ENCODE data around the gene BLOC1S5.
"Not testable (repeated sequence)": the region's sequence is repeated elsewhere in the genome, so short reads cannot be mapped to it uniquely, and the experiment has no call there.

The BLOC1S5 gene

DNA sequence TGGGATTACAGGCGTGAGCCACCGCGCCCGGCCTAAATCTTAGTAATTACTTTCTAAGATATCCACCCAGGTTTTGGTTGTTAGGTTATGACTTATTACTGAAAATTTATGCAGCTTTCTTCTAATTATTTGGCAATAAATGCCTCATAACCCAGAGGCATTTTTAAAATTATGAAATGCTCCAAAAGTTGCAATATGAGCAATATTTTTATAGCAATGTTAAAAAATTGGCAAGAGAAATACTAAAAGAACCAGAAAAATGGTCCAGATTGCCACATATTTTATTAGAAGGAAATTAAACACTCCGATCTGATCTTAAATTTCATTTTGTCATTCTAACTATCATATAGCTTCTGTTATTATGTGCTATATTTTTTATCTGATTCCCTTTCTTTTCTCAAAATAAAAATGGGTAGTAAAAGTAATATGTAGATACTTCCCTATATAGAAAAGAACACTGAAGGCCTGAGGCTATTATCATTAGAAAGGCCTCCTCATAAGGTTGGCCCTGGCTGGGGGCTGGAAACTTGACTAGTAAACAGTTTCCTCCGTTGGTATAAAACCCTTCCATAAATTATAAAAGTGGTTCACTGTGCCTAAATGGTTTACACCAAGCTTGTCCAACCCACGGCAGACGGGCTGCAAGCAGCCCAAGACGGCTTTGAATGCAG is 22.1 kb downstream of the BLOC1S5 start:
- no peak for DNase-seq

DNA sequence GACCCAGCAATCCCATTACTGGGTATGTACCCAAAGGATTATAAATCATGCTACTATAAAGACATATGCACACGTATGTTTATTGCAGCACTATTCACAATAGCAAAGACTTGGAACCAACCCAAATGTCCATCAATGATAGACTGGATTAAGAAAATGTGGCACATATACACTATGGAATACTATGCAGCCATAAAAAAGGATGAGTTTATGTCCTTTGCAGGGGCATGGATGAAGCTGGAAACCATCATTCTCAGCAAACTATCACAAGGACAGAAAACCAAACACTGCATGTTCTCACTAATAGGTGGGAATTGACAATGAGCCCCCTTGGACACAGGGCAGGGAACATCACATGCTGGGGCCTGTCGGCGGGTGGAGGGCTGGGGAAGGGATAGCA is 30.1 kb downstream of the BLOC1S5 start:
- DNase-seq = not testable (repeated sequence)

DNA sequence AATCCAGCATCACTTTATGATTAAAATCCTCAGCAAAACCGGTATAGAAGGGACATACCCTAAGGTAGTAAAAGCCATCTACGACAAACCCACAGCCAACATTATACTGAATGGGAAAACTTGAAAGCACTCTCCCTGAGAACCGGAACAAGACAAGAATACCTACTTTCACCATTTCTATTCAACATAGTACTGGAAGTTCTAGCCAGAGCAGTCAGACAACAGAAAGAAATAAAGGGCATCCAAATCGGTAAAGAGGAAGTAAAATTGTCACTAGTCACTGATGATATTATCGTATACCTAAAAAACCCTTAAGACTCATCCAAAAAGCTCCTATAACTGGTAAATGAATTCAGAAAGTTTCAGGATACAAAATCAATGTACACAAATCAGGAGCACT is 33.3 kb downstream of the BLOC1S5 start:
- no peak for DNase-seq

DNA sequence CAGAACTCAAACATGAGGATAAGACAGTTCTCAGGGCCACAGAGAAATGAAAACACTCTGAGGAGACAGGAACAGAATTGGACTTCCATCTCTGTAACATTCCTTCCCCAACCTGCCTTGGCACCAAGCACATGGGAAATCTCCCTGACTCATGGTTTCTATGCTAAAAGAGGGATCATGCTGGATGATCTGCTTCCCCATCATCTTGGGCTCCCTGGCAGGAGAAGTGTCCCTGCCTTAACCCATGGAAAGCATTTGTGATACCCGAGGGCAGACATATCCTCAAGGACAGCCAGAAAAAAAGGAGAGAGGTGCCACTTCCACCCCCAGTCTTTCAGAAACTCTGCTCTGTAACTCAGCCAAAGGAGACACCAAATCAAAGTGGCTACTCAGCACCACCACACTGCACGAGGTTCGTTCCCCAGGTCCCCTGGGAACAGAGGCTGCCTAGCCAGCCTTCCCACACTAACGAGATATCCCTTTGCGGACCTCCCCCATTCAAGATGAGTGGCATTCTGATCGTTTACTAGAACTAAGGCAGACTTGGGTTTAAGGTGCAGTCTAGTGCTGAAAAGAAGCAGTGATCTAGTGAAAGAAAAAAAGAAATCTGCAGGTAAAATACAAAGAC is 34.8 kb downstream of the BLOC1S5 start:
- no peak for DNase-seq

DNA sequence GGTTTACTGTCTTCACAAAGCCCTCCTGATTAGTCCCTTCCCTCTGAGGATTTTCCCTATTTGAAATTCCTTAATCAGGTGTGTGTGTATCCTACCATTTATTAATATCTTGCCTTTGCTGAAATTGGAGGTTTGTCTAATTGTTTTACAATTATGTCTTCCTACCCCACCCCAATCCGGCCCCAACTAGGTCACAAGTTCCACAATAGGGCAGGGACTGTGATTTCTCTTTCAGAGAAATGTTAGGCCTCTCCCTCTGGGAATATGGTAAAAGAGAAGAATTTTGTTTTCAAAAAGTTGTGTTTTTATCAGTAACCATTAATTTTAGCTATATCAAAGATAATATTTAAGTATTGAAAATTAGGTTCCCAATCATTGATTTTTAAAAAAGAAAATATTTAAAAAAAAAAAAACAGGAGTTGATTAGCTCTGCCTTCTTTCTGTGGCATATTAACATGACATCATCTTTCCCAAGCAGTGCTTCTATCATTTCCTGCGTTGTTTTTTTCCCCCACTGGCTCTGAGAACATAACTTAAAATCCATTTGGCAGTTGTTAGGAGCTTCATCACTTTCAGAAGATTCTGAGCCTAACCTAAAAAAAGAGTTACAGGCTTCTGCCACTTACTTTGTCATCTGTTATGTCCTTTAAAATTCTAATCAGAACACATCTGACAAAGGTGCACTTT is 36.1 kb downstream of the BLOC1S5 start:
- DNase-seq = no peak

DNA sequence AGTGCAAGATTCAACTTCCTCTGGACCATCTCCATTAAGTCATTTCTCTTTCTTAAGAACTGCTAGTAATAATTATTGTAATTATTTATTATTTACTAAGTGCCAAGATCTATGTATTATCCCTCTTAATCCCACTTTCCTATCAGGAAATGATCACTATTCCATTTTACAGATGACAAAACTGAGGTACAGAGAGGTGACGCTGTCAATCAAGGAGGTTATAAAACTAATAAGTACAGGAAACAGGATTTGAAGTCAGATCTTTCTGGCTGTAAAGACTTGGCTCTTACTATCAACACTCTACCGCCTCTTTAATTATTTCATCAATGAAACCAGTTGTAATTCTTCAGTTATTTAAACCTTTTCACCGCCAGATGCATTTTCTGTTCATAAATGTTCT is 37.4 kb downstream of the BLOC1S5 start:
- no peak for DNase-seq

DNA sequence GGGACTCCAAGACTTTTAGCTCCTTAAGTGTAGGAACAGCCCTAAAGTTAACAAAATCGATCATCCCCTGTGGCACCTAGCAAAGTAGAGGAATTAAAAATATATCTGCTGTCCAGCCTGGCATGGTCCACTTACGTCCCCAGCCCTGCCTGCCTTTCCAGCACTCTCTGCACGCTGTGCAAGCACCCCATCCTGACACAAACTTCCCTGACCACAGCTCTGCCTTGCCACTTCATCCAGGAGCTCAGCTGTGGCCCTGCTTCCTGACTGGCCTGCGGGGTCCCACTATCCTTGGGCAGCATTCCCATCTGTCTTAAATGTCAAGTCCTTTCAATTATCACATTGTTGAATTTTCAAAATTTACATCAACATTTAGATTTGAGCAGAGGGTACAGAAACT is 39.0 kb downstream of the BLOC1S5 start:
- no peak for DNase-seq

DNA sequence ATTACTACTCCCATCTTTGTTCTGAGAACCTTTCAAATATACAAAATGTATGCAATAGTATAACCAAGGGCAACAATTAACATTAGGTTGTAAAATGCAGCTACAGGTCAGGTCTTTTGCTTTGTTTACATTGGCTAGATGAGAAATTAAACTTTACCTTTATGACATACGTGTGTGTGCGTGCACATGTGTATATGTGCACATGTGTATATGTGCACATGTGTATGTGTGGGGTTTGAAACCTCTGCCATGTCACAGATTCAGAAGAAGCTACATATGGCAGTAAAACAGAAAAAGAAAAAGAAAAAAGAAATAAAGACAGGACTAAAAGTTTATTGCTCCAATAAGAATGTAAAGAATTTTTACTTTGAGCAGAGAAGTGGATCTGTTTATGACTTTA is 40.6 kb downstream of the BLOC1S5 start:
- DNase-seq = no peak

DNA sequence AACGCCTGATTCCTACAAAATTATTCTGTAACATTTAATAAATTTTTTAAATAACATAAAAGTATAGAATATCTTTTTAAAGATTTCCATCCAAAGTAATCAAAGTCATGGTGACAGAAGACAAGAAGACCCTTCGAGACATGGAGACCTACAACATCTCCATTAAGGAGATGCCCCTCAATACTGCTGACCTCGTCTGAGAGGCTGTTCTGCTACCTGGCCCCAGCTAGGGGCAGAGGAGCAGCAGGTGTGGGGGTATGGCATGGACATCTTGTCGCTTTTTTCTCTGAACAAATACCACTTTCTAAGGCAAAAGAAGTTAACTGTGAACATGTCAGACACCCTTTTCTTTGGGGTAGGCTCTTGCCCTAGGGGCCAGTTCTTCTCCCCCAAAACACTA is 44.1 kb downstream of the BLOC1S5 start:
- DNase-seq = no peak

DNA sequence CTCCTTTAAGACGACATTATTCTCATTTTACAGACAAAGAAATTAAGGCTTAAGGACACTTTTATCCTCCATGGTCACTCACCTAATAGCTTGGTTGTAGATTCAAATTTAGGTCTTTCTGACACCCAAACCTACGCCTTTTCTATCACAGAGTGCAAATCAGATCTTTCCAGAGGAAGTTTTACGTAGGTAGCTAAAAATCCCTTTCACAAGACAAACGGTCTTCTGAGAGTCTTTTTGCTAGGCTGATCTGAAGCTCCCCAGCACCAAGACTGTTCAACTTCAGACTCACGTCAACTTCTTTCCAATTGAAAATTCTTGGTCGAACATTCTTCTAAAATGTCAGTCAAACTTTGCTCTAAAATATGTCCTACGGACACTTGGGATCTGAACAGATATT is 46.5 kb downstream of the BLOC1S5 start:
- no peak for DNase-seq

DNA sequence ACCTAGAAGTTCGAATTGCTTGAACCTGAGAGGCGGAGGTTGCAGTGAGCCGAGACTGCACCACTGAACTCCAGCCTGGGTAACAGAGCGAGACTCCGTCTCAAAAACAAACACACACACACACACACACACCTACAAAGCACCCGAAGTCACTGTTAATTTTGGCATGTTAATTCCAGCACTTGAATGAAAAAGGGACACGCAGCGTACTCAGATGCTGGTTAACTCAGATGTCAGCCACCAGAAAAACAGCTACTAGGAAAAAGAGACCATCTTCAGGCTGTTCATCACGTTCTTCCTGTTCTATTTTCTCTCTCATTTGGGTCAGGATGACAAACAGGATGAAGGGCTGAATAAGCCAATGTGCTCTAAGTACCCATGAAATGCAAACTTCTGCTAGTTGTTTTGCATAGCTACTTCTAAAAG is 46.9 kb downstream of the BLOC1S5 start:
- no peak for DNase-seq

DNA sequence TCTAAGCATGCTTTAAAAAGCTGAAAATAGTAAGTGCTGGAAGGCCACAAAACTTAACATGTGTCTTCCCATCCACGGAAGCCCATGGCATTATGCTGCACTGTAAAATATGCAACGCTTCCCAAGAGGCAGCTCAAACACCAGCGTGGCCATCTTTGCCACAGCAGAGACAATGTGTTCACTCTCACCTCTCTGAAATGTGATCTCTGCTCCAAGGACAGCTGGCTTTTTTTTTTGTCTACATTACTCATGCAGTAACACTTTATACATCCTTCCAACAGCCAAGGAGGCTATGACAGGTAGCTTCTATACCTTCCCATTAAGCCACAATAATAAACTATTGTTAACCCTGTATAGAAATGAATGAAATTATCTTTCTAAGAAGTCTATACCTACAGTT is 49.2 kb downstream of the BLOC1S5 start:
- no peak for DNase-seq

DNA sequence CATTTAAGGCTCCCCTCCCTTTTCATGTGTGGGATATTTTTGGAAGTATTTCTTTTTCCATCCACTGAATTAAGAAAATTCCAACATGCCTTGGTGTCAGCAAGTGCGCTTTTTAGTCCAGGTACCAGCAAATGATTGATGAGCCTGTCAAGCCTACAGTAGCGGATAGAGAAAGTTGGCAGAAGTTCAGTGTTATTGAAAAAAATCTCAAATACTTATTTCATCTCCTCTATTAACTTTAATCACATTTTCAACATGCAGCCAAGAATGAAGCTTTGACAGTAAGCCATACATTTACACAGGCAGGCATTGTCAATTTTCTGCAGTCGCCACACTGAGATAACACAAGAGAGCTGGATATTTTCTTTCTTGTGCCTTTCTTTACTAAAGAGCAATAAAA is 50.4 kb downstream of the BLOC1S5 start:
- no peak for DNase-seq

DNA sequence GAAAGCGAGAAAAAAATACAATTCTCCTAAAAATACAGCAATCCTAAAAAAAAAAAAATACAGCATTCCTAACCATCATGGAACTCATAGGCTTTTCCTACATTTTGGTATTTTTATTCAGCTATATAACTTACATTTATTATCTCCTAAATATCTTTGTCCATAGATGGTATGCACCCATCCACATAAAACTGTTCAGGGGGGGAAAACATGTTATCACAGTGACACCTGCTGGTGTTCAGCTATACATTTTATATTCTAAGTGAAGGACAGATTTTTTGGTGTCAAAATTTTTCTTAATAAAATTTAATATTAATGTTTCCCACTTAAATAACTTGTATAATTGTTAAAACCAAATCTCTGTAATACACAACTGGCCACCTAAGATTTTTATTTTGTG is 58.0 kb downstream of the BLOC1S5 start:
- no peak for DNase-seq

DNA sequence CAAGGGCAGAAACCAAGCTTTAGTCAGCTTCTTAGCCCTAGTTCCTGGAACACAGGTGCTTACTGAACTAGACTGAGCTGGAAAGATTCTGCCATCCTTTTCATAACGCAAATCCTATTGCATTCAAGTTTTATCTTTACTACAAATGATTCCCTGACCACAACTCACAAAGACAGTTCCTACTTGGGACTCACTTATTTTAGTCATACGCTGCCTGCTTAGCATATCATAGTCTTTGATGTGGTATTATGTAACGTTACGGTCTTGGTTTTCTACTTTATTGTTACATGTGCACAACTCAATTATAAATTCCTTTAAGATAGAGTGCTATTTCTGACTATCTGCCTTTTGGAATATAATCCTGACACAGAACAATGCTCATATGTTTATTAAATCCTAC is 59.1 kb downstream of the BLOC1S5 start:
- DNase-seq = no peak

DNA sequence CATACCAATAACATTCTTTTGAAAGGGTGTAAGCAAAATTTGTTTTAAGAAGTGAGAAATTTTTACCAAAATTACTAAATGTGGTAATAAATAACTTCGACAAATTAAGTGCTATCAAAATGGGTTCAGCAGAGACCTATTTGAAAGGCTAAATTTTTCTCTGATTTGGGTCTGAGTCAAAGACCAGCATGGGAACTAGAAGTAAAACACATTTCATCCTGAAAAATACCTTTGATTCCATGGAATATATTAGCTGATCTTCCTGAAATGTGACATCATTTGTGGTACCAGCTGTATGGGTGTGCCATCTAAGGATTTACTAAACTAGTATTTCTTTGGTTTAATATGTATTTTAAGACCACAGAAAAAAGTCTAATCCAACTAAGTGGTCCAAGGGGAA is 63.6 kb downstream of the BLOC1S5 start:
- no peak for DNase-seq

DNA sequence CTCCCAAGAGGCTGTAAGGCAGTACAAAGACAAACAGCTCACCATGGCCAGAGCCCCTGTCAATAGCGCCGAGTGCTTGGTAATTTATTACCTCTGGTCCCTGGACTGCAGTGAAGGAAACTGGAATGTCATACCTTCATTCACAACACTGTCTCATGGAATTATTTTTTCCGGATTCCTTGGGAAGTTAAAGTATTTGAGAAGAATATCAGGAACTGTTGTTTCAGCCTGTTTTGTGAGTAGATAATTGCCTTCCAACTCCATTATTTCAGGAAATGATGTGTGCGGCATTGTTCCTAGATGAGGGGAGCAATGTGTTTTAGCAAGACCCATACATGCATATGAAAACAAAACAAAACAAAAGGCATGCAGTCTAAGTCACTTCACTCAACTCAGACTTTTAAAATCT is 64.0 kb downstream of the BLOC1S5 start:
- DNase-seq = no peak

DNA sequence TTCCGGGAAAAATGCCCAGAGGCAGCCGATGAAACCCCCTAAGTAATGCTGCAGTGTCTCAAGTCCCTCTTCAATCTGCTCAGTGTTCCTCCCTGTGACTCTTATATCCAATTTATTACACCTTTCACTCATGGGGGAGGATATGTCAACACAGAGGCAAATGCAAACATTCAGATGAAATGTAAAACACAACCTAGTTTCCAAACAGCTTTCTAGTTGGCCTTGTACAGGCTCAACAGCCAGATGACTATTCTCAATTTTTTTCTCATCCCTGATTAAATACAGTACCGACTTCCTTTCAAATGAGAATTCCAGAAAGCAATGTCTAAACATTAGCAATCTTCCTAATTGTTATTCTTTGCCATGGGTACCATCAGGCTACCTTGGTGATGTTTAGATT is 65.0 kb downstream of the BLOC1S5 start:
- DNase-seq = no peak

DNA sequence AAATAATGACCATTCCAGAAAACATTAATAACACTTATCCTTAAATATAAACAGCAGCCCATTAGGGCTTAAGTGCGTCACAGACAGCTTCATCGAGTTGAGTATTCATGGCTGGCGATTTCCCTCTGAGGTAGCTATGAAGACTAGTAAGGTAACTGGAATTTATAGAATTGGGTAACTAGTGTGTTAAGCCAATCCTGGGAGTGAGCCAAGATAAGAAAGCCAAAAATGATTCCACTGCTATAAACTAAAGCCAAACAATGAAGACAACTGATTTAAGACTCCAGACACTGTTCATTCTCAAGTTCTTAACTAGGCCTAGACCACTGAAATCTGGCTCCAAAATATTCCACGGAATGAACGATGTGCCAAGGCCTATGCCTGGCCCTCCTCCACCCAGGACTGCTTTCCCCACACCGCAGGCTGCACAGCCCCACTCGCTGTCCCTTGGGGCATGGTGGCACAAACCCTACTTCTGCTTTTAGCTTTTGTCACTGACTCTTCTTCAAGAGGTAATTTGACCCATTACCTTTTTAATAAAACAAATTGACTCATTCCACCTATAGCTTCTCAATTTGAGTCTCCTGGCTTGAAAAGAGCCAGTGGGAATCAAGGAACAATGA is 66.0 kb downstream of the BLOC1S5 start:
- no peak for DNase-seq

DNA sequence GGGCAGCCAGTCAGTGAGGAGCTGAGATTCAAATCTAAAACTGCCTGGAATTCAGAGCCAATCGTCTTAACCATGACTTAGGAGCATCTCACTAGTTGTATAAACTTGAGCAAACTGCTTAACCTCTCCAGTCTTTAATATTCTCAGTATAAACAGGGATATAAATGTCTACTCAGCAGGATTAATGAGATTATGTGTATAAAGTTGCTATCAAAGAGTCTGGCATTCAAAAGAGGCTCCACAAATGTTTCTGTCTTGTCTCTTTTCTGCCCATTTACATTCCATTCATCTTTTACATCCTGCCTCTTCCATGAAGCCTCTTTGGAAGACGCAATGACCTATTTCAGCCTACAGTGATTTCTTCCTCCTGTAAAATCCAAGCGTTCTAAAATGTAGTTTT is 66.9 kb downstream of the BLOC1S5 start:
- DNase-seq = no peak

DNA sequence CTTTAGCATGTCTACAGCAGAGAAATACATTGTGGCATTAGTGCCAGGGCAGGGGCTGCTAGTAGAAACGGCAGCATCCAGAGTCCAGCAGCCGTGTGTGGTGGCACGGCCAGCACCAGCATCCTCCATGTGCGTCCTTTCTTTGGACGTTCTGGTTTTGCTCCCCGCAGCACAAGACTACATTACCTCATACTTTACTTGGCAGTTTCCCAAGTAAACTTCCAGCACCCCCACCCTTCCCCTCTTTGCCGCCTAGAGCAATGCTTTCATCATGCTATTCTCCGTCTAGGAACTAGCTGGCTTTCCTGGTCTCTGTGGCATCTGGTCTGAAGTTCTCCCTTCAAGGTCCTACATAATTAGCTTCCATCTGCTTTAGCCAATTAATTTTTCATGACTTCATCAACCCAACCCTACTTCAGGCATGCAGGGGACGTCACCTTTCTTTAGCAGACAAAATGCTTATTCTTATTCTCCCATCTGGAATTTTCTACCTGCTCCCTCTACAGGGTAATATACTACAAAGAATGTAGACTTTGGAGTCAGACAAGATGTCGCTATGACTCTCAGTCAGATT is 67.6 kb downstream of the BLOC1S5 start:
- DNase-seq = no peak

DNA sequence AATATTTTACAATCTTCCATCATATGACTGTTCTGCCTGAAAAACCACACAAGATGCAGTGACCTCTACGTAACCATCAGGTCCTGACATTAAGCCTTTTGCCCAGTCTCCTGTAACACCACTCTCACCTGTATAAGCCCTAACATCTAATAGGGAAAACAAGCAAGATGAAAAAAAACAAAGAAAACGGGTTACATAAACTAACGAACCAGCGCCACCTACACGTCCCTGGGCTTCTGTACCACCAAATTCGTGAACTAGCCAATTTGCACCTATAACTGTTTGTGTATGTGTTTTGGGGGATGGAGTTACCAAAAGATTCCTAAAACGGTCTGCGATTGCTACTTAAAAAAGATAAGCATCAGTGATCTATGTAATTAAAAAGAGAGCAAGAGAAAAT is 70.2 kb downstream of the BLOC1S5 start:
- DNase-seq = no peak

DNA sequence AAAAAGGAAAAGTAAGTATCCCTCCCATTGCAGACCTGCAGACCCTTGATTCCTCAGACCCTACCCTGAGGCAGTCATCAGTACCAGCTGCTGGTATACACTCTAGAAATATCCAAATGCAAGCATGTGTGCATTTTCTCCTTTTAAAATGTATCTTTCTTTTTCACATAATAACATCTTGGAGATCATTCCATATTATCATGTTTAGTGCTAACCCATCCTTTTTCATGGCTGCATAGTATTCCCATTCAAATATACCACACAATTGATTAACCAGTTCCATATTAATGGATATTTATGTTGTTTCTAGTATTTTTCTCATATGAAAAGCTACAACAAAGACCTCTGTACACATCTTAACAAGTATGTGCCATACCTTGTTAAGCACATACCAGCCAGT is 70.8 kb downstream of the BLOC1S5 start:
- no peak for DNase-seq
